ENCODE data around the gene C2CD2.

Gene C2CD2

GRCh38 chr21:41865002-41865777, 88.6 kb downstream of the C2CD2 start:
- no peak for DNase-seq (ENCODE audit: low spot score)

DNA sequence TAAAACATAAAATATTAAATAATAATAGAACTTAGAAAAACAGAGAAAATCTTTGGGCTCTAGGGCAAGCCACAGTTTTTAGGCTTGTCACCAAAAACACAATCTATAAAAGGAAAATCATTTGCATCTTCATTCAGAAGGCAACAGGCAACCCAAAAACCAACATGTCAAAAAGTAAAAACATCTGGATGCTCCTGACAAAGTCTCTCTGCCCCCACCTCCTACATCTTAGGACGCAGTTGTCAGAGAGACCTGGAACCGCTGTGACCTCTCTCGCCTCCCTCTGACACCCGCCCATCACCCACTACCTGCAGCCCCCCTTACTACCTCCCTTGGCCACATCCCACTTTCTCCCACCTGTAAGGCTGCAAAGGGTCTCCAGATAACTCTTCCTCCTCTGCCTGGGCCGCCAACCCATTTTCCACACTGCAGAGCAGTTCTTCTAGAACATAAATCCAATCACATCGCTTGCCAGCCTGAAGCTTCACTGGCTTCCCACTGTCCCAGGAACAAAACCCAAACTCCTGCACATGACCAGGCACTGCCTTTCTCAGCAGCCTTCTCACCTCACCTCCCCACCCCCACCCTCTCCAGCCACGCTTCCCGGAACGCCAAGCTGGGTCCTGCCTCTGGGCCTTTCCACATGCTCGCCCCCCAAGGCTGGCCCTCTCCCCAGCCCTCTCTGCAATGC, 89.4 kb downstream of the C2CD2 start:
- DNase-seq (ENCODE audit: low spot score): no peak

GRCh38 chr21:41863439-41863740, 90.4 kb downstream of the C2CD2 start:
- DNase-seq (ENCODE audit: low spot score): no peak

DNA sequence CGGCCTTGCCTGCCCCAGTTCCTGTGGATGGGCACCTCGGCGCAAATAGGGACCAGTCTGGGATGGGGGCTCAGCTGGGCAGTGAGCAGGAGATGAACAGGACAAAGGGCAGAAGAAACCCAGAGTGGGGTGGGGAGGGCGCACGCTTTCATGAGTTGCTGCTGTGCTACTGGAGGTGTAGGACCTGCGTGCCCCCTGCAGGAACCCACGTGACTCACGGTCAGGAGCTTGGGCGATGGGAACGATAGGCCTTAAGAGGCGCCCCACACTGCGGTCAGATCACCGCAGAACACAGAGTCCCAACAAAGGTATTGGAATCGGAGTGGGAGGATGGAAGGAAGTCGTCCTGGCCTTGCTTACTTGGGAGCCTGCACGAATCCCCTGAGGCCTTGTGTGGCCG, 91.8 kb downstream of the C2CD2 start:
- DNase-seq (ENCODE audit: low spot score): no peak

GRCh38 chr21:41861255-41861654, 92.6 kb downstream of the C2CD2 start:
- DNase-seq (ENCODE audit: low spot score): no peak

DNA sequence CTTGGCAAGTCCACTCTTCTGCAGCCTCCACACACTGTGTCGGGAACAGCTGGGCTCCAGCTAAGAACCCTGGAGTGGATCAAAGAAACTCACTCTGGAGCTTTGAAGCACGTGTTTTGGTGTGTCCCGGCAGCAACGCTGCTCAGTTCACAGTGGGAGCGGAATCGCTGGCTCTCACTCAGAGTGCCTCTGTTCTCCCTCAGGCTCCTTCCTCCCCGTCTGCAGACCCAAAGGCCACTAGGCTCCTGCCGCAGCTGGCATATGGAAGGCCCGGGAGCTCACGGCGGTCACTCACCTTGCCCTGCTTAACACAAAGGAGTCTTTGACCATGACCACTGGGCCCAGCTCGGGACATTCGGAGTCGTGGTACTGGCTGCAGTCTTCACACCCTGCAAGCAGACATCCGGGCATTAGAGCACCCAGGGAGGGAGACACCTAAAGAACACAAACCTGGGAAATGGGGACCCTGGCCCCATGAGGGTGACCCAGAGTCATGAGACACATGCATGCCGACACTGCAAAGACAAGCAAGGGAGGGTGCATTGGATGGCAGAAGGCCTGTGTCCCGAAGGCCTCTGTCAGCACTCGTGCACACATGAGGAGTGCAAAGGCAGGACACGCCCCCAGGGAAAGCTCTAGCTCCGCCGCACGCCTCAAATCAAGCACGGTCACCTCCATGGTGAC, 94.4 kb downstream of the C2CD2 start:
- no peak for DNase-seq (ENCODE audit: low spot score)

- no peak for DNase-seq (ENCODE audit: low spot score)
Measured at GRCh38 chr21:41858466-41859296, 95.1 kb downstream of the C2CD2 start.

- DNase-seq (ENCODE audit: low spot score): no peak
Measured at GRCh38 chr21:41857771-41858300, 96.0 kb downstream of the C2CD2 start.

- no peak for DNase-seq (ENCODE audit: low spot score)
Measured at GRCh38 chr21:41856572-41856971, 97.2 kb downstream of the C2CD2 start.

DNA sequence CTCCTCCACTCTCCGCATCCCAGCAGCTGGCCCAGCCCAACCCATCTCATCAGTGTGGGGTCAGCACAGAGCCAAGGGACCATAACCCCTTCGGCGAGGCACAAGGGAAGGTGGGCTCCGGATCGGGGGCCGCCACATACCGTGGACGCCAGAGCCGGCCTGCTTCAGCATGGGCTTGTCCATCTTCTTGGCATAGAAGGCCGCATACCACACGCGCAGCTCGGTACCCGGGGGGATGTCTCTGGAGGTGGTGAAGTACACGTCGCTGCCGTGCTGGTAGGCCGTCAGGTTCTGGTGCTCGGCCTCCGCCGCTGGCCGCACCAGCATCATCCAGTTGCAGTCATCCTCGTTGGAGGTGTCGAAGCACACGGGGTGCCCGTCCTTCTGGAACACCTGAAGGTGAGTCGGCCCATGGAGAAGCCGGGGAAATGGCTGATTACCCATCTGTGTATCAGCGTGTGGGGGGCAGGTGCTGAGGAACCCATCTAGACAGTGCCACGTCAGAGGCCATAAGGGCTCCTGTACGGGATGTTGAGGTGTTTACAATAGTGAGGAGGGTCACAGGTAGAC, 99.3 kb downstream of the C2CD2 start:
- no peak for DNase-seq (ENCODE audit: low spot score)

DNA sequence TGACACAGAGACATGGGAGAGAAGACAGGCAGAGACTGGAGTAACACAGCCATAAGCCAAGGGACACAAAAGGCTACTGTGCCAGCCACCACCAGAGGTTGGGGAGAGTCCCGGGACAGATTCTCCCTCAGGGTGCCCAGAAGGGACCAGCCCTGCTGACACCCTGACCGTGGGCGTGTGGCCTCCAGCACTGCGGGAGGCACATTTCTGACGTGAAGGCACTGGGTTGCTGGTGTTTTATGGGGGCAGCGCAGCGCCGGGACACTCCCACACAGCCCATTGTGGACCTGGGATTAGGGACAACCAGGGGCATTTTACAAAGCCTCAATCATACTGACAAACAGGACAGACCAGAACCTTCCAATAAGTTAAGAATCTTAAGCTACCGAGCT, 100.9 kb downstream of the C2CD2 start:
- DNase-seq (ENCODE audit: low spot score): no peak

DNA sequence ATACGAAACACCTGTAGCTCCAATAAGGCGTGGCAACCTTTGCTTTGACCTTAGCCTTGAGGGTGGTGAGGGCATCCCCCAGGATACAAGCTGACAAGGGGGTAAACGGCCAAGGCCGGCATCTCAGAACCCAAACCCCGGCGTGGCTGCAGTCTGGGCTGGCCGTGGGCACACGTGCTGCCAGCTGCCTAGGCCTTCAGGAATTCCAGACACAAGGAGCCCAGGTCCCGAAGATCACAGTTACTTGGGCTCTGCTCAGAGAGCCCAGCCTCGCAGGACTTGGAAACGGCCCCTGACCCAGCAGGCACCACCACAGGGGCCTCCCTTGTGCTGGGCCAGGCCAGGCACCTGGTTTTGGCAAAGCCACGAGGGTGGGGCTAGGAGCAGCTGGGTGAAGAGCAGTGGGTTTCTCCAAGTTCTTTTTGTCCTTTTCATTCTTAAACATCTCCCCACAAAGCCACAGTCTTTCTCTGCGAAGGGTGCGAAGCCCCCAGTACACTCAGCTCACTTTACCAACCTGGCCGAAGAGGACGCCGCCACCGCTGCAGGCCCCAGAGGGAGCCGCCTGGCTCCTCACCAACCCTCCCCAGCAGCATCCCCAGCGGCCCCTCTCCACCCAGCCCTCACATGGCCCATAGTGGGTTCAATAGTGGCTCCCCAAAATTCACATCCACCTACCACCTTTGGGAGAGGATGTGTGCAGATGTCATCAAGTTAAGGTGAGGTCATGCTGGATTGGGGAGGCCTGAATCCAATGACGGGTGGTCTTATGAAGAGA, 101.5 kb downstream of the C2CD2 start:
- no peak for DNase-seq (ENCODE audit: low spot score)

- no peak for DNase-seq (ENCODE audit: low spot score)
Measured at GRCh38 chr21:41851090-41851790, 102.6 kb downstream of the C2CD2 start.

- no peak for DNase-seq (ENCODE audit: low spot score)
Measured at GRCh38 chr21:41850085-41850484, 103.7 kb downstream of the C2CD2 start.

- no peak for DNase-seq (ENCODE audit: low spot score)
Measured at GRCh38 chr21:41848958-41849580, 104.7 kb downstream of the C2CD2 start.

DNA sequence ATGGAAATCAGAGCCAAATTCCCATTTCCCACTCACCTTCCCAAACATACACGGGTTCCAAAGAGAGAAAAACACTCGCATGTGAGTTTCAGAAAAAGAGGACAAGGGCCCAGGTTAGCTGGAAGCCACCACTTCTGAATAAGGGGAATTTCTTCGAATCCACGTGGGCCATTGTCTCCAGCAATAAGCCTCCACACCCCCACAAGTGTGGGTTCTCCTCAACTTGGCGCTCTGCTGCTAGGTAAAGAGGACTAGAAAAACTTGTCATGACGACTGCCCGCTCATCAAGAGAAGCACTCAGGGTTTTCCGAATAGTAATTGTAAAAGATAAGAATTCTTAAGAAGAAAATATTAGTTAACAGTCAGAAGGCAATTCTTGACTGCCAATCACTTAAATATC, 105.3 kb downstream of the C2CD2 start:
- no peak for DNase-seq (ENCODE audit: low spot score)

- no peak for DNase-seq (ENCODE audit: low spot score)
Measured at GRCh38 chr21:41847066-41847804, 106.6 kb downstream of the C2CD2 start.

- no peak for DNase-seq (ENCODE audit: low spot score)
Measured at GRCh38 chr21:41846536-41846935, 107.3 kb downstream of the C2CD2 start.

GRCh38 chr21:41846033-41846317, 107.8 kb downstream of the C2CD2 start:
- DNase-seq (ENCODE audit: low spot score): no peak

All from LoVo (cell line).